A549 (cell line): ENCODE results near the gene TMEM38A. TPM values are rescaled to one million over a fixed set of nuclear protein-coding genes. Genes with fewer than 3 reads are reported as not detected.
"Not testable (repeated sequence)": the region's sequence is repeated elsewhere in the genome, so short reads cannot be mapped to it uniquely, and the experiment has no call there.

Experiments
- ATAC-seq, 2 experiments: fragments of 200-7000 bp in 1 of 2; fragments of >200 bp in 1 of 2; cut with Nextera tagmentation in 1 of 2; cut with Tn5 transposase in 1 of 2; 3 replicates each; pipeline versions ENCODE4 v1.8.0 to v1.9.1; 2018 to 2020; ENCODE audit warnings: mild to moderate bottlenecking in 1 of 2, moderate library complexity in 1 of 2
- CTCF ChIA-PET: fragments of 300-600 bp; sonication (Branson Sonifier 250); formaldehyde crosslinking; extraction: SDS; loops from one replicate; lab custom pipeline; 2021; ENCODE audit warnings: antibody characterized with exemption, inconsistent platforms; lab: Yijun Ruan, JAX
- POLR2A ChIA-PET: fragments of 350-600 bp; formaldehyde crosslinking; extraction: SDS; loops from one replicate; lab custom pipeline; 2021; ENCODE audit warnings: antibody characterized with exemption, inconsistent platforms; lab: Yijun Ruan, JAX
- DNase-seq, 2 experiments: peaks; one replicate each; pipeline versions ENCODE4 v3.0.0 to v3.0.0-alpha.2; 2011 to 2016; ENCODE audit warnings: low read depth in 1 of 2, low spot score in 1 of 2
- FAIRE-seq: peaks from 2 replicates; lab custom pipeline; 2011; peaks lifted over from hg19 to GRCh38; lab: Jason Lieb, UNC
- H3K27ac ChIP-seq, 2 experiments: fragments of >200 bp; sonication (Bioruptor Twin); formaldehyde crosslinking; 3 replicates each; pipeline ENCODE4 v1.5.1; 2016 to 2017
- H3K4me1 ChIP-seq: fragments of >200 bp; sonication (Bioruptor Twin); formaldehyde crosslinking; 3 replicates; pipeline ENCODE4 v1.6.1; 2016
- H3K4me2 ChIP-seq: fragments of >200 bp; sonication (Bioruptor Twin); formaldehyde crosslinking; 3 replicates; pipeline ENCODE4 v1.6.1; 2016
- H3K4me3 ChIP-seq: fragments of >200 bp; sonication (Bioruptor Twin); formaldehyde crosslinking; 3 replicates; pipeline ENCODE4 v1.5.1; 2016
- H3K9me3 ChIP-seq: fragments of >200 bp; sonication (Bioruptor Twin); formaldehyde crosslinking; 3 replicates; pipeline ENCODE4 v1.6.1; 2016
- BHLHE40 ChIP-seq: IDR thresholded peaks from 2 replicates; pipeline ENCODE4 v1.6.1; 2012; ENCODE audit warnings: low read depth, low read length, inconsistent platforms
- CBX2 ChIP-seq: fragments of 200-600 bp; sonication (generic); IDR thresholded peaks from 2 replicates; pipeline ENCODE4 v1.6.1; 2016; ENCODE audit warnings: low read depth, mild to moderate bottlenecking, borderline replicate concordance
- CHD2 ChIP-seq: fragments of 150-350 bp; IDR thresholded peaks from 2 replicates; pipeline ENCODE4 v1.6.1; 2014; ENCODE audit warnings: low read length; ENCODE audit not compliant: partially characterized antibody
- CHD4 ChIP-seq: fragments of 200-600 bp; sonication (generic); IDR thresholded peaks from 2 replicates; pipeline ENCODE4 v1.6.1; 2016; ENCODE audit warnings: antibody characterized with exemption, mild to moderate bottlenecking, borderline replicate concordance
- E2F6 ChIP-seq: IDR thresholded peaks from 2 replicates; pipeline ENCODE4 v1.6.1; 2012; ENCODE audit warnings: low read depth, borderline replicate concordance
- ESRRA ChIP-seq: fragments of 150-350 bp; IDR thresholded peaks from 2 replicates; pipeline ENCODE4 v1.6.1; 2014; ENCODE audit warnings: mild to moderate bottlenecking, low read length, borderline replicate concordance
- FOSB ChIP-seq: fragments of 250-450 bp; sonication (Bioruptor Pico); IDR thresholded peaks from 2 replicates; pipeline ENCODE4 v1.5.0; 2020; ENCODE audit warnings: mild to moderate bottlenecking, moderate library complexity
- HDAC2 ChIP-seq: fragments of 200-600 bp; sonication (generic); IDR thresholded peaks from 2 replicates; pipeline ENCODE4 v1.6.1; 2016
- JUN ChIP-seq, 2 experiments: fragments of >200 bp; sonication (Bioruptor Twin); formaldehyde crosslinking; IDR thresholded peaks; 2 replicates in 1 of 2; 3 replicates in 1 of 2; pipeline ENCODE4 v1.6.1; 2016 to 2017
- KDM1A ChIP-seq: fragments of 200-600 bp; sonication (generic); IDR thresholded peaks from 2 replicates; pipeline ENCODE4 v1.6.1; 2016; ENCODE audit warnings: low read depth, mild to moderate bottlenecking
- MAFK ChIP-seq: fragments of 450-650 bp; IDR thresholded peaks from 2 replicates; pipeline ENCODE4 v1.6.1; 2014; ENCODE audit not compliant: partially characterized antibody
- MAX ChIP-seq: IDR thresholded peaks from 2 replicates; pipeline ENCODE4 v1.6.1; 2012
- NFE2L2 ChIP-seq: fragments of 150-350 bp; conservative IDR thresholded peaks from 2 replicates; pipeline ENCODE4 v1.6.1; 2014; ENCODE audit warnings: low read length
- NPAS2 ChIP-seq: fragments of 250-450 bp; sonication (Bioruptor Pico); IDR thresholded peaks from 2 replicates; pipeline ENCODE4 v1.8.0; 2022; ENCODE audit warnings: mild to moderate bottlenecking, moderate library complexity, borderline replicate concordance
- POLR2A ChIP-seq: IDR thresholded peaks from 2 replicates; pipeline ENCODE4 v1.6.1; 2012; ENCODE audit warnings: mild to moderate bottlenecking, low read length
- RCOR1 ChIP-seq: fragments of 150-350 bp; IDR thresholded peaks from 2 replicates; pipeline ENCODE4 v1.6.1; 2014; ENCODE audit warnings: antibody characterized with exemption, low read length, low read depth
- RFX5 ChIP-seq: fragments of 450-650 bp; IDR thresholded peaks from 2 replicates; pipeline ENCODE4 v1.7.1; 2014; ENCODE audit warnings: antibody characterized with exemption, mild to moderate bottlenecking, moderate library complexity
- SMC3 ChIP-seq: fragments of >200 bp; sonication (Bioruptor Twin); formaldehyde crosslinking; IDR thresholded peaks from 3 replicates; pipeline ENCODE4 v1.6.1; 2018; ENCODE audit warnings: inconsistent platforms
- TP53 ChIP-seq: fragments of 250-450 bp; sonication (Bioruptor Pico); IDR thresholded peaks from 2 replicates; pipeline ENCODE4 v1.5.0; 2021; ENCODE audit warnings: mild to moderate bottlenecking, moderate library complexity
- WGBS: methylation state at CpG from one replicate; pipeline ENCODE4 v1.1.6; 2017; ENCODE audit errors: missing lambda C conversion rate; 5-methylcytosine and 5-hydroxymethylcytosine counted together
- polyA plus RNA-seq, 4 experiments: library from polyadenylated mRNA; depleted of rRNA in 3 of 4; stranded (reverse); fragments of >200 nt; fragmentation: RNase III in 1 of 4; extraction: RNeasy Plus Mini Kit Qiagen cat#74134 plus additional on column Dnase treatment in 1 of 4; gene quantifications; 2 replicates in 3 of 4; 3 replicates in 1 of 4; pipeline ENCODE4 v1.2.3, GENCODE V29; 2011 to 2017

Gene TMEM38A
- polyA plus RNA-seq, 2 of the 4 experiments (the other 2 are of a cell fraction) = 1.2 to 1.5 TPM

GRCh38 chr19:16673231-16673630 lies 12.3 kb downstream of the TMEM38A start:
- FAIRE-seq (no peak), ATAC-seq (no peak), DNase-seq (no peak)
- no peak for TF ChIP-seq HDAC2
- no peak for TF ChIP-seq SMC3
- Histone ChIP-seq H3K4me2 (no peak overlapping the region), H3K4me1 (0 out of 3 replicates have a peak, but pooled peaks cover 5% of the 10 kb centered on the region), H3K27ac (no peak overlapping the region), H3K4me3 (no peak overlapping the region), H3K9me3 (no peaks in the 10 kb centered on the region)
- POLR2A ChIA-PET = interaction anchor here (1.4 kb wide), 1 partner anchor 12 kb away, joined by 3 read pairs; the partner anchor contains the start of gene TMEM38A
- WGBS = 65% methylated on average over 3 of the region's 3 CpGs
- CTCF ChIA-PET = no interaction called here

GRCh38 chr19:16673839-16674238 lies 12.9 kb downstream of the TMEM38A start:
- FAIRE-seq, CTCF ChIA-PET, H3K4me2 ChIP-seq, H3K9me3 ChIP-seq, H3K4me1 ChIP-seq, ATAC-seq, H3K27ac ChIP-seq, POLR2A ChIA-PET, DNase-seq, H3K4me3 ChIP-seq: not testable (repeated sequence)
- 68% methylated on average over 4 of the region's 4 CpGs for WGBS

GRCh38 chr19:16676101-16676798 lies 15.3 kb downstream of the TMEM38A start:
- 78% methylated on average over 15 of the region's 15 CpGs for WGBS
- POLR2A ChIA-PET = interaction anchor here (0.6 kb wide), 1 partner anchor 17 kb away, joined by 3 read pairs; no protein-coding TSS in a partner anchor
- CTCF ChIA-PET = interaction anchor here (0.6 to 1.0 kb wide), 2 partner anchors 11 to 390 kb away, joined by 4 read pairs; no protein-coding TSS in a partner anchor
- Histone ChIP-seq H3K9me3 (no peaks in the 10 kb centered on the region; the same call in 2 of the 3 replicates), H3K4me3 (no peak overlapping the region), H3K27ac (no peak overlapping the region), H3K4me1 (0 out of 3 replicates have a peak, but pooled peaks cover 5% of the 10 kb centered on the region), H3K4me2 (no peak overlapping the region)
- no peak for FAIRE-seq
- no peak for DNase-seq
- TF ChIP-seq NFE2L2 (no peak), MAX (no peak), BHLHE40 (no peak), TP53 (no peak), FOSB (CRISPR knock-in tag) (no peak), CHD4 (no peak), ESRRA (no peak), CBX2 (no peak)
- ATAC-seq = no peak

- no peak for DNase-seq
- H3K4me3 ChIP-seq = no peak overlapping the region
- H3K9me3 ChIP-seq = no peaks in the 10 kb centered on the region; the same call in 2 of the 3 replicates
- H3K4me1 ChIP-seq = 0 out of 3 replicates have a peak, but pooled peaks cover 5% of the 10 kb centered on the region
- no peak overlapping the region for H3K4me2 ChIP-seq
- no peak overlapping the region for H3K27ac ChIP-seq
- CTCF ChIA-PET = interaction anchor here (1.2 kb wide), 1 partner anchor 38 kb away, joined by 3 read pairs; no protein-coding TSS in a partner anchor
- no peak for FAIRE-seq
- POLR2A ChIA-PET = interaction anchor here (1.2 kb wide), 1 partner anchor 17 kb away, joined by 3 read pairs; no protein-coding TSS in a partner anchor
- ATAC-seq = no peak
- TF ChIP-seq E2F6 (no peak), RFX5 (no peak), POLR2A (no peak), NFE2L2 (no peak), FOSB (CRISPR knock-in tag) (no peak), KDM1A (no peak), NPAS2 (CRISPR knock-in tag) (no peak), HDAC2 (no peak), MAX (no peak), RCOR1 (no peak), MAFK (no peak), JUN (IDR thresholded peaks at IDR 0.05) (no peak), CHD2 (no peak), CHD4 (no peak)
Measured at GRCh38 chr19:16677055-16677454, 16.1 kb downstream of the TMEM38A start.
